ENCODE data around the gene MZT1.
A peak's percentile ranks its signal among the peaks of the same experiment; 100 is the strongest.

The MZT1 gene

GRCh38 chr13:72716776-72717175 is 10.7 kb downstream of the MZT1 start:
- DNase-seq (ENCODE audit: low read depth): no peak
- TF ChIP-seq CTCF (conservative IDR thresholded peaks at IDR 0.05; ENCODE audit: control insufficient read depth, insufficient read depth, low read depth, low read length): no peak
- H3K4me3 ChIP-seq (ENCODE audit: control insufficient read depth, low read depth, low read length): no peak overlapping the region

- no peak overlapping the region for H3K4me3 ChIP-seq (ENCODE audit: control insufficient read depth, low read depth, low read length)
- DNase-seq (ENCODE audit: low read depth): no peak
- TF ChIP-seq CTCF (conservative IDR thresholded peaks at IDR 0.05; ENCODE audit: control insufficient read depth, insufficient read depth, low read depth, low read length): no peak
These were observed 26.9 kb downstream of the MZT1 start for GRCh38 chr13:72700509-72700908.

- peak; percentile 17 for DNase-seq (ENCODE audit: low read depth)
- TF ChIP-seq CTCF (conservative IDR thresholded peaks at IDR 0.05; ENCODE audit: control insufficient read depth, insufficient read depth, low read depth, low read length): no peak
- H3K4me3 ChIP-seq (ENCODE audit: control insufficient read depth, low read depth, low read length): no peak overlapping the region
These were observed 29.3 kb downstream of the MZT1 start for GRCh38 chr13:72698164-72698563.

GRCh38 chr13:72696579-72696978 is 30.9 kb downstream of the MZT1 start:
- DNase-seq (ENCODE audit: low read depth): peak; percentile 24
- H3K4me3 ChIP-seq (ENCODE audit: control insufficient read depth, low read depth, low read length): no peak overlapping the region
- peak; percentile 37 for TF ChIP-seq CTCF (conservative IDR thresholded peaks at IDR 0.05; ENCODE audit: control insufficient read depth, insufficient read depth, low read depth, low read length)

GRCh38 chr13:72694314-72694713 is 33.1 kb downstream of the MZT1 start:
- TF ChIP-seq CTCF (conservative IDR thresholded peaks at IDR 0.05; ENCODE audit: control insufficient read depth, insufficient read depth, low read depth, low read length): no peak
- DNase-seq (ENCODE audit: low read depth): no peak
- no peak overlapping the region for H3K4me3 ChIP-seq (ENCODE audit: control insufficient read depth, low read depth, low read length)

GRCh38 chr13:72693832-72694231 is 33.6 kb downstream of the MZT1 start:
- H3K4me3 ChIP-seq (ENCODE audit: control insufficient read depth, low read depth, low read length): no peak overlapping the region
- DNase-seq (ENCODE audit: low read depth): no peak

More at GRCh38 chr13:72693832-72694231, 33.6 kb downstream of the MZT1 start:
- TF ChIP-seq CTCF (conservative IDR thresholded peaks at IDR 0.05; ENCODE audit: control insufficient read depth, insufficient read depth, low read depth, low read length): no peak

Measured in fibroblast of mammary gland (primary cell).